Stimulated activated CD8-positive, alpha-beta memory T cell treated with anti-CD3 and anti-CD28 coated beads, Interleukin-7, amount 100 ng/mL, for 24 hours (primary cell): Measurements from ENCODE around the gene NBAS.
"Not testable (repeated sequence)": the region's sequence is repeated elsewhere in the genome, so short reads cannot be mapped to it uniquely, and the experiment has no call there.

Experiments
- DNase-seq: peaks from one replicate; pipeline ENCODE4 v3.0.0-alpha.2; 2020; ENCODE audit warnings: low read depth

The NBAS gene

DNA sequence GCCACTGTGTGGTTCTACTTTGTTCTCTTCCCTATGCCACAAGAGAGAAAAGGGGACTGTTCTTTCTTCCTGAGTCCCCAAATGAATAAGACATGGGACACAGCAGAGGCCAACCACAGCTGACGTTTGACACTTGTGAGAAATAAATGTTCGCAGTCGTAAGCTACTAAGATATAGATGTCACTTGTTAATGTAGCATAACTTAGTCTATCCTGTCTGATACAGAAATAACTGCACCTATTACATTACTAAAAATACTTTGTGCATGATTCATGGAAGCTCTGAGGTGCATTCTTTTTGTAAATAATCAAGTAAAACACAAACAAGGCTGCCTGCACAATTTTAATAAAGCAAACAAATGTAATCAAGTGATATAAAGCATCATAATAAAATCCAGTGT lies 148.8 kb downstream of the NBAS start:
- DNase-seq: no peak

DNA sequence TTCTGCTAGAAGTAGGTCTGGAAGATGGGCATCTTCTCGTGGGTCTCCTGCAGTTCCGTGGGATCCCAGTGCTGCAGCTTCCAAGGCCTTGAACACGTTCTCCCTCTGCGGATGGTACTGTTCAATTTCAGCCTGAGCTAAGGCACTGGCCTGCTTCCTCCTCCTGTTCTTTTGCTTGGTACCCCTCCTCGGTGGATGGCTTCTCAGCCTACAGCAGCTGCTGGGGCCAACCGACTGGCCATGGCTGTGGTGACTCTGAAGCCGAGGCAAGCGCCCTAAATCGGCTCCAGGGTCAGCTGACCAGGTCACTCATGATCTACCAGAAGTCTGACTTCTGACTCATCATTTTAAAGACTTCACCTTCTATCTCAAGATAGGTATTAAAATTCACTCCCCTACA lies 150.2 kb downstream of the NBAS start:
- no peak for DNase-seq

DNA sequence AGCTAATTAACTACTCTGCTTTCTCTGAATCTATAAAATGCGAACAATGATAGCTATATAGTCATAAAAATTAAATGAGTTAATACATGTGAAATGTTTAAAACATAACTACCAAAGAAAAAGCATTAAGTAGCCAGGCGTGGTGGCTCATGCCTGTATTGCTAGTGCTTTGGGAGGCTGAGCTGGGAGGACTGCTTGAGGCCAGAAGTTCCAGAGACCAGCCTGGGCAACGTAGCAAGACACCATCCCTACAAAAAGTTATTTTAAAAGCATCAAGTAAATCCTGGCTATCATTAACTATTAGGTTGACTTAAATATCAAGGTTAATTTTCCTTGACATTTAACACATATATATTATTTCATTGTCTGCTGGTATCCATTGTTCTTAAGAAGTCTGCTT lies 152.4 kb downstream of the NBAS start:
- DNase-seq: no peak

DNA sequence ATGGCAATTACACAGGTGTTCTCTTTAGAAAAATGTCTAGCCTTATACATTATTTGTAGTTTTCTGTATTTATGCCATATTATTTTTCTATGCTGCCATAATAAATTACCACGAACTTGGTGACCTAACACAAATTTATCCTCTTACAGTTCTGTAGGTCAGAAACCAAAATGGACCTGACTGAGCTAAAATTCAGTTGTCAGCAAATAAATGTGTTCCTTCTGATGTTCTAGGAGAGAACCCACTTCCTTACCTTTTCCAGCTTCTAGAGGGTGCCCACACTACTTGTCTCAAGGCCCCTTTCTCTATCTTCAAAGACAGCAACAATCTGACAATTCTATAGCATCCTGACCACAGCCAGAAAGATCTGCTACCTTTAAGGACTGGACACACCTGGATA lies 153.5 kb downstream of the NBAS start:
- DNase-seq: no peak

DNA sequence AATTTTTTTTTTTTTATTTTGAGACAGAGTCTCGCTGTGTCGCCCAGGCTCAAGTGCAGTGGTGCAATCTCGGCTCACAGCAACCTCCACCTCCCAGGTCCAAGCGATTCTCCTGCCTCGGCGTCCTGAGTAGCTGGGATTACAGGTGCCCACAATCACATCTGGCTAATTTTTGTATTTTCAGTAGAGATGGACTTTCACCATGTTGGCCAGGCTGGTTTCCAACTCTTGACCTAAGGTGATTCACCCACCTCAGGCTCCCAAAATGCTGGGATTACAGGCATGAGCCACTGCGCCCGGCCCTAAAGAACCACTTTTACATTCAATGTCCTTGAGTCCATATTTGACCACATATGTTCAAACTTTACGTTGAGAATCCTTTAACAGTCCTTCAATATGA lies 156.6 kb downstream of the NBAS start:
- DNase-seq: not testable (repeated sequence)

DNA sequence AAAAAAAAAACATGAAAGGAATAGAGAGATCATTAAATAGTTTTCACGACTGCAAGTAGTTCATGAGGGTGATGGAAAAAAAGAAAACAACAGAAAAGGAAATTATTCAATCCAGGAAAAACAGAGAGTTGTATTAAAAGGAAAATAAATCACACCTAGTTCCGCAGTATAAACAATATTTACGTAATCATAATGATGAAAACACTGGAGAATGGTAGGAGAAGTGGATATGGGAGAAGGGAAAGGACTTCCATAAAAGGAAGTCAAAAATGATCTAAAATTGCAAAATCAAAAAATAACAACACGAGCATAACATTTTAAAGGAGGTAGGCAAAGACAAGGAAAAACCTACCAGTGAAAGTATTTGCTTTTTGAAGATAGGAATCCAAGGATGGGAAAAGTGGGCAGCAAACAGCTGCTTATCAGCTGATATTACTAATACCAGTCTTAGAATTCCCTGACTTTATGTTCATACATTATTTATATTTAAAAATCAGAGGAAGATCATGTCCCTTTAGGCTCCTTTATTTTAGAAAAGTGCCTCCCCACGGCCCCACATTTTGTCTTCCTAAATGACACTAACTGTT lies 160.8 kb downstream of the NBAS start:
- DNase-seq: no peak

DNA sequence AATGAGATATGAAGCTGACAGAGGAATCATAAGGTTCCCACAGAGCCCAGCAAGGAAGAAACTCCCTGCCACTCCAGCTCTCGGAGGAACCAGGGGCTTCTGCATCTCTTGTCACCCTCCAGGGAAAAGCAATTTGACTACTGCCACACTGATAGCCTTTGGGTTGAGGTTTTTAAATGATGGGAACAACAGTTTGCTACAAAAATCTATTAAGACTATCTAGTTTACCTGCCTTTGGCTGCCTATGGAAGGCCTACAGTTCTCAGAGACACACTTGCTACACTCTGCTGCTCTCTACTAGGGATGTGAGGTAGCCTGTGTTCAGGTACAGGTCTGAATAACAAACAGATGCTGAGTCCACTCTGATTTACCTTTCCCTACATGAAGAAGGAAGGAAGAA lies 161.9 kb downstream of the NBAS start:
- DNase-seq: no peak

DNA sequence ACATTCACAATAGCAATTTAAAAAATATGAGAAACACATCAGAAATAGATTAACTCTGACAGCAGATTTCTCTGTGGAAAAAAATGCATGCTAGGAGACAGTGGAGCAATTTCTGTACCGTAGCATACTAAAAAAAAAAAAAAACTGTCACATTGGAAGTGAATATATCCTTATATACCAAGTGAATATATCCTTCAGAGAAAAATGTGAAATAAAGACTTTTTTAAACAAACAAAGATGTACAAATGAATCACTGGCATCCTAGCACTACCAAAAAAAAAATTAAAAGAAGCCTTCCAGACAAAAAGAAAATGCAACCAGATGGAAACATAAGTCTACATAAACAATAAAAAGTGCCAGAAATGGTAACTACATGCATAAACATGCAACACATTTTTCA lies 169.4 kb downstream of the NBAS start:
- no peak for DNase-seq

DNA sequence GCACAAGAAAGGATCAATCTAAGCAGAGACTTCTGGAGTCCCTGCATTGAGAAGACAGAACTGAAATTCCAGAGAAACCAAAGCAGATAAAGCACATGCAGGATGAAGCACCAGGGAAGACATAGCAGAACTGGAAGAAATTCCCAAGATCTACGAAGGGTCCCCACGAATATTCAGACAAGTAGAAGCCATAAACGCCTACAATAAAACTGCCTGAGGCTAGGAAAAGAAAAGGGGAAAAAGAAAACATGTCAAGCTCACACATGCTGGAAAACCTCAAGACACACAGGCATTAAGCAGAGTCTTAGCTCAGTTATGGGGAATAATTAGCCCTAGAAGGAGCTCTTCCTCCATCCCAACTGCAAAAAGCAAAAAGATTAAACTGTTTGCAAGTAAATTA lies 171.2 kb downstream of the NBAS start:
- no peak for DNase-seq

DNA sequence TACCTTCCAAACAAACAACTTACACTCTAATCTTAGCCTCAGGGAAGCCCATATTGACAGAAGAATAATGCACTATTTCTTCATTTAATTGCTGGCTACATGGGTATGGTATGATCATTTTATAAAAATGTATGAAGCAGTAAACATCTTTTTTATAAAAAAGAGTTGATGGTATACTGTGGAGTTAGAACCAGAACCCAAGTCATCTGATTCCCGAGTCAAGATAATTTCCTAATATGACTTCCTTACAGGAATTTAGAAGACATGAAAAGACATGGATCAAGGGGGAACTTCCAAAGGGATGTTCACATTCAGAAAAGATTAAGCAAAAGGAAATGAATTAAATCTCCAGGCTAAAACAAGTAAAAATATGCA lies 171.8 kb downstream of the NBAS start:
- DNase-seq: no peak

DNA sequence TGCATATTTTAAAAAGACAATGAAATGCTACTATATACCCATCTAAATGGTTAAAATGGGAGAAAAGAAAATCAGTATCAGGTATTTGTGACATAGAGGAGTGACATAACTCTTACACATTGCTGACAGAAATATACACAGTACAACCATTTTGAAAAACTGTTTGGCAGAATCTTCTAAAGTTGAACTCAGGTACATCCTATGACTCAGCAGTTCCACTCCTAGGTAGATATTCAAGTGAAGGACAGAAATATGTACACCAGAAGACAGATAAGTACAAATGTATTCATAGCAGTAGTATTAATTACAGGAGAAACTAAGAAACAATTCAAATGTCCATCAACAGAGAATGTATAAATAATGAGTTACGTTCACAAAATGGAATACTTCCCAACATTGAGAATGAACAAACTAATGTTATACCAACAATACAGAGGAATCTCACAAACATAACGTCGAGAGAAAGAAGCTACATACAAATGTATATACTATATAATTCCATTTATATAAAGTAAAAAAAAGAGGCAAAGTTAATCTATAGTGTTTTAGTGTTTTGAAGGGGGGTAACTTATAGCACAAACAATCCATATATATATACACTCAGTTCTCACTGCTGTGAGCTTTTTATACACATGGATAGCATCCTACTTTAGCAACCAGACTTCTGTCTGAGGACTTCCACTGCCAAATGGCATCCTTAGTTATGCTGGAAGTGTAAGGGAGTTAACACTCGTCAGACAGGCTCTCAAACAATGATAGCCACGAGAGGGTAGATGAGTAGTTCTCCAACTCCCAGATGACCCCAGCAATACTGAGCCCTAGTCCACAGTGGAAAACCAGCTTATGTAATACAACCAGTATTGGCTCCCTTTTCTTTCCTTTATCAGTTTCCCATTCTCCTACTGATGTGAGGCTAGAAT lies 172.5 kb downstream of the NBAS start:
- no peak for DNase-seq

DNA sequence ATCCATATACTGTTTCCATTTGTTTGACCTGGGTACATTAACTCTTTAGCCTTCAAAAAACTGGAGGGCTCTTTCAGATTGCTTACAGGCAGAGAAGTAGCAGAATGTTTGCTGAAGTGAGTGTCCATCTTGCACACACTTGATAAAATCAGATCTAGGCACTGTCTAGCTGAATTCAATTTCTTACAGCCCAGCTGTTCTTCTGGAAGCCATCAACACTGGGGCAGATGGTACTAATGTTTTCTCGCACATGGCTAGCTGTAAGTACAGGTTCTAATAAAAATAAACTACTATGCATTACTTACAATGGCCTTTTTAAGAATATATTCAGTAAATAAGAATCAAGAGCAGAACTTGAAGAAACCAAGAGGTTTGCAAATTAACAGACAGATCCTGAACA lies 175.9 kb downstream of the NBAS start:
- no peak for DNase-seq

DNA sequence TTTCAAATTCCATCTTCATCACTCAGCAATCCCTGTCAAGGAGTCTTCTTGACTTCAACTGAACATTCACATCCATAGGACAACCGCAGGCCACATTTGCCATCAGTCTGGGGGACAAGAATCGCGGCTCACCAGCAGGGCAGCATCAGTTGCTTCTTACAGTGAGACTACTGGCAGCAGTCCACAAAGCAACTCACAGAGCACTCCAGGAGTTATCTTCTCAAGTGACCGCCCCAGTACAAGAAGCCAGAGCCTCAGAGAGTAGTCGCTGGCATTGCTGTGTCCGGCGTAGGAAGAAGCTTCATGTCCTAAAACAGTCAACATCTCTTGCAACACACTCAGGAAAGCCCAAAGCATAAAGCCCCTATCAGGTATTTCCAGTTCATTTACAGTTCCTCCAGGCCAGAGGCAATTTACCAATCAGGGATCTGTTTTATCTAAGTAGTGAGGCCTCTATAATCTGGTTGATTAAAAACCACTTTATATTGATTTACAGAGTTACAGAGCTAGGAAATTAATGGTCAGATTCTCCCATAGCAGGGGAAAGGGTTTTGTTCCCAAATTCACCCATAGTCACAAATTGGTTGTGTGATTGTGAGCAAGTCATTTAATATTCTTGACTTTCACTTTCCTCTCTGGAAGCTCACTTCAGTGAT lies 177.3 kb downstream of the NBAS start:
- no peak for DNase-seq

DNA sequence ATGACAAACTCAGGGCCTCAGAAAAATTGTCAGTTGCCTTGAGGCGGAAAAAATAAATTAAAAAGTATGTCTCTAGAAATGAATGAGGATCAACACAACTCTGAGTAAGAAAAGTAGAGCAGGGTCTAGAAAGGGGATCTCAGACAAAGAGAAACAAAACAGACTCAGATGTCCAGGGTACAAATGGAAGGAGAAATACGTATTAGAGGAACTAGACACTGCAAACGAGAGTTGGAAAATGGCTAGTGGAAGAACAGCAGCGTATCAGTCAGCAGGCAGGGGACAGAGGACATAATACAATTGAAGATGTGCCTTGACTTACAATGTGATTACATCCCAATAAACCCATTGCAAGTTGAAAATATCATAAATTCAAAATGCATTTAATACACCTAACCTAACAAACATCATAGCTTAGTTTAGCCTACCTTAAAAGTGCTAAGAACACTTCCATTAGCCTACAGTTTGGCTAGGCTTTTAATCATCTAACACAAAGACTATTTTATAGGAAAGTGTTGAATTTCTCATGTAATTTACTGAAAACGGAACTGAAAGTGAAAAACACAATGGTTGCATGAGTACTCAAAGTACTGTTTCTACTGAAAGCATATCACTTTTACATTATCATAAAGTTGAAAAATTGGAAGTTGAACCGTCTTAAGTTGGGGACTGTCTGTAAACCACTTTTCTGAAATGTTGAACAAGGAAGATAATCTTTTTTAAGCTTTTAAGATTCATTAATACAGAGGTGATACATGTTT lies 182.8 kb downstream of the NBAS start:
- no peak for DNase-seq

DNA sequence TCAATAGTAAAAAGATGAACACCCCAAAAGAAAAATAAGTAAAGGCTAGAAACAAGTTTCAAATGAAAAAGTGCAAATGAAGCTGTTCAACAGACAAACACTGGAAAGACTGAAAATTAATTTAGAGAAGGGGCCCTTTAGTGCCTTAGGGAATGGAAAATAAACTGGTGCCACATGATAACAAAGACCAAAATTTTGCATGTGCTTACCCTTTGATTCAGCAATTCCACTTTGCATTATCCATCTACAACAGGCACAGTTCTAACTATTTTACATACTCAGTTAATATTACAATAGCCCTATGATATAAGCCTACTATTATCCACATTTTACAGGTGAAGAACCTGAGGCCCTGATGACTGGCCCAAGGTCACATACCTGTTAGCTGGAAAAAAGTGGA lies 183.9 kb downstream of the NBAS start:
- DNase-seq: no peak

DNA sequence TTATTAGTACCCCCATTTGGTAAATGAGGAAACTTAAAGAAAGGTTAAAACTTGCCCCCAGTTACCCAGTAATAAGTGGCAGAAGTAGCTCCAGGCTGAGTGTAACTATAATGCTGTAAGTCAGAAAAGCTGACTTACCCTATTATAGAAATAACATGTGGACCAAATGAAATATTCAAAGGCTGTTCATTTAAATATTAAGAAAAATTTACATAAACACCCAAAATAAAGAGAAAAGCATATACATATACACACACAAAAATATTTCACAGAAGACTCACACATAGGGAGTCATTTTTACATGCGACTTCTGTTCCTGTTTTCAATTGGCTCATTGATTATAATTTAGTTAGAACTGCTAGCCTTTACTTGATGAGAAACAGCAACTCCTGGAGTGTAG lies 189.1 kb downstream of the NBAS start:
- DNase-seq: no peak

DNA sequence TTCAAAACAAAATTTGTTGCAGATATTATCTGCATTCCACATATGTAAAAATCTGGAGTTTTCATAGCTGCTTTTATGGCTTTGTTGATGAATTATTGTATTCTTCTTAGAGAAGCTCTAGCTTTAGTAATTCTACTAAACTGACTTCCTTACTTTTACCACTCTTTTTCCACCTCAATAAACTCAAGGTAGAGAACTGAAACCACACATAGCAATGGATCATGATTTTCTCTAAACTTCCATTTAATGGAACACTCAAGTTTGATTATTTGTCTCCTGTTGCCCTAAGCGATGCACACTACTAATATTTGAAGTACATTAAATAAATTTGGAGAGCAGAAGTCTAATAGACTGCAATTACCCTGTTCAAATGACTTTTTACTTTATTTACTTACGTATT lies 192.0 kb downstream of the NBAS start:
- DNase-seq: no peak

DNA sequence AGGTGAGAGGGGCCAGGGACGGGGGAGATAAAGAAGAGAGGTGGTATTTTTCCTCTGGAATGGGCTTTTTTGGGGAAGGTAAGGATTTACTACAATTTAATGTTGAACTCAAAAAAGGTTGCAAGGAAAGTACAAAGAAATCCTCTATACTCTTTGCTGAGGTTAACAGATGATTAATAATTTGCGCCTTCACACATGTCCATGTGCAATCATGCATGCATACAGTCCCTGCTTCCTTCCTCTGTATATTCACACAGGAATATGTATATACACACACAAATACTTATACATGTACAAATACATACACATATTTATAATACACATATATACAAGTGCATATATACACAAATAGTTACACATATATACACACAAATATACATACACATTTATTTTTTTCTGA lies 193.4 kb downstream of the NBAS start:
- no peak for DNase-seq

DNA sequence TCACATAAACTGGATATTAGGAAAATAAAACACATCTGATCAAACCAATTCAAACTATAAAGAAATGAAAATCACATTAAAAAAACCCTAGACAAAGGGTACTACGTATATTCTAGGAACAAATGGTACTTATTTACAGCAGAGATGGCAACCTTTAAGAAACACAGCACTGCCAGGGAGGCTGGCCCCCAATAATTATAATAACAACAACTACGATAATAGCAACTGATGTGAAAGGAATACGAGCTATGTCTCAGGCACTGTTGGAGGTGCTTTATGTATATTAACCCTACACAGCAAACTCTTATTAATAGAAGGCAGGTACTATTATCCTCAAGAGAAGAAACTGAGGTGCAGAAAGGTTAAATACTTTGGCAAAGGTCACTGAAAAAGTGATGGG lies 193.9 kb downstream of the NBAS start:
- no peak for DNase-seq

DNA sequence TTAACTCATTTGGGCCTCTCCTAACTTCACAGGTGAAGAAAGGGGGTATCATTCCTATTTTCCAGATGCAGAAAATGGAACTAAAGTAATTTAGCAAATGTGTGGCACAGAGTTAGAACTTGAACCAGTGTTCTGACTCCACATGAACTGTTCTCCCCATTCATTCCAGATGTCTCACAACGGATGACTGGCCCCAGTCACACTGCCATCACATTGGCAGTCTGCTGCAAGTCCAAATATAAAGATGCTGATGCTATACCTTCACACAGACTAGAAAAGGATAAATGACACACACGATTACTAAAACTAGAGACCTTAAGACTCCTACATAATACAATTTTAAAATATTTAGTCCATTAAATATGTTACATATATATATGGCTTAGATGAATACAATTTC lies 195.7 kb downstream of the NBAS start:
- DNase-seq: no peak

DNA sequence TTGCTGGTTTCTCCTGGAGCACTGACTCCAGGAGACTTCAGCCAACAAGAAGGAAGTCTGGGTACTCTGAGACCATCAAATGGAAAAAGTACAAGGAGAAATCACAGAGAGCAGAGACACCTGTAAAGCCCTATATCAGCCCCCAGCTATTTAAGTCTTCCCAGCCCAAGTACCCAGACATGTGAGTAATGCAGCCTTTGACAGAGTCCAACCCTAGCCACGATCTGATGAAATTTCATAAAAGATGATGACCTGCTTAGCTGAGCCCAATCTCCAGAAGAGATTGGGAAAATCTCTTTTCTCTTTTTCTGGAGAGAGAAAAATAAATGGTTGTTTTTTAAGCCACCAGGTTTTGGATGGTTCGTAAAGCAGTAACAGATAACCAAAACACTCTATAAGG lies 196.6 kb downstream of the NBAS start:
- no peak for DNase-seq

DNA sequence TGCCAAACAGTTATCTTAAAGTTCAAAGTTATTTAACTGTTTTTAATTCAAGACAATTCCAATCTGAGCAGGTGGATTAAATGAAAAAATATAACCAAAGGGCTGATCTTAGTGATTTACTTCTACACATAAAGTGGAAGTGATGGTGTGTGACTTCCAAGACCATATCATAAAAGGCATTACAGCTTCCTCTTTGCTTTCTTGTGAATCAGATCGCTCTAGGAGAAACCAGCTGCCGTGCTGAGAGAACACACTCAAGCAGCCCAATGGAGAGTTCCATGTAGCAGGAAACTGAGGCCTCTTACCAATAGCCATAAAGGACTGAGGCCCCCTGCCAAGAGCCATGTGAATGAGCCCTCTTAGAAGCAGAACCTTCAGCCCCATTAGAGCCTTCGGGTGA lies 197.4 kb downstream of the NBAS start:
- DNase-seq: no peak

DNA sequence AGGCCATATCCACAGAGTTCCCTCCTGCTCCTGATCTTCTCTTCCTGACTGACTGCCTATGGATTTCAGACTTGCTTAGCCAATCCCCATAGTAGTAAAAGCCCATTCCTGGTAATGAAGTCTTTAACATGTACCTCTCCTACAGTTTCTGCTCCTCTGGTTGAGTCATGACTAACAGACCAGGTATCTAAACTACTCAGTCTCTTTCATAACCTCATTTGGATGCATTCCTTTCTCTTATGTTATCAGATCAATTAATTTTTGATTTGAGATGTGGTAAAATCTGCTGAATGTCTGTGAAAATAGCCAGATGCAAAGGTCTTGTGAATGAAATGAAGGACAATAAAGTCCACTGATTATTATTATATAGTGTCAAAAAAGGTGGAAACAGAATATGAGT lies 198.0 kb downstream of the NBAS start:
- DNase-seq: no peak
